LNCaP clone FGC (cell line): Measurements from ENCODE around the gene B3GAT3.

Experiments
- DNase-seq: peaks from one replicate; pipeline ENCODE4 v3.0.0-alpha.2; 2011; ENCODE audit warnings: low read depth
- H3K4me3 ChIP-seq: 2 replicates; pipeline ENCODE4 v1.5.1; 2011; ENCODE audit warnings: mild to moderate bottlenecking, low read depth, low read length, control low read depth
- TF ChIP-seq, protein P1 (sequence below): IDR thresholded peaks from 2 replicates; pipeline ENCODE4 v1.5.1; 2012; ENCODE audit warnings: mild to moderate bottlenecking; ENCODE audit not compliant: control insufficient read depth, insufficient read depth; ENCODE audit errors: extremely low read depth

Gene B3GAT3

GRCh38 chr11:62621567-62622470 lies at the start of gene B3GAT3:
B3GAT3 (minus strand) TSS chr11:62621986; CDS start chr11:62621947, 39 bp downstream.
- peak within 1 kb of the TSS; percentile 74 for H3K4me3 ChIP-seq
- TF ChIP-seq, protein P1, sequence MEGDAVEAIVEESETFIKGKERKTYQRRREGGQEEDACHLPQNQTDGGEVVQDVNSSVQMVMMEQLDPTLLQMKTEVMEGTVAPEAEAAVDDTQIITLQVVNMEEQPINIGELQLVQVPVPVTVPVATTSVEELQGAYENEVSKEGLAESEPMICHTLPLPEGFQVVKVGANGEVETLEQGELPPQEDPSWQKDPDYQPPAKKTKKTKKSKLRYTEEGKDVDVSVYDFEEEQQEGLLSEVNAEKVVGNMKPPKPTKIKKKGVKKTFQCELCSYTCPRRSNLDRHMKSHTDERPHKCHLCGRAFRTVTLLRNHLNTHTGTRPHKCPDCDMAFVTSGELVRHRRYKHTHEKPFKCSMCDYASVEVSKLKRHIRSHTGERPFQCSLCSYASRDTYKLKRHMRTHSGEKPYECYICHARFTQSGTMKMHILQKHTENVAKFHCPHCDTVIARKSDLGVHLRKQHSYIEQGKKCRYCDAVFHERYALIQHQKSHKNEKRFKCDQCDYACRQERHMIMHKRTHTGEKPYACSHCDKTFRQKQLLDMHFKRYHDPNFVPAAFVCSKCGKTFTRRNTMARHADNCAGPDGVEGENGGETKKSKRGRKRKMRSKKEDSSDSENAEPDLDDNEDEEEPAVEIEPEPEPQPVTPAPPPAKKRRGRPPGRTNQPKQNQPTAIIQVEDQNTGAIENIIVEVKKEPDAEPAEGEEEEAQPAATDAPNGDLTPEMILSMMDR: no peak
- DNase-seq: peak; percentile 99

DNA sequence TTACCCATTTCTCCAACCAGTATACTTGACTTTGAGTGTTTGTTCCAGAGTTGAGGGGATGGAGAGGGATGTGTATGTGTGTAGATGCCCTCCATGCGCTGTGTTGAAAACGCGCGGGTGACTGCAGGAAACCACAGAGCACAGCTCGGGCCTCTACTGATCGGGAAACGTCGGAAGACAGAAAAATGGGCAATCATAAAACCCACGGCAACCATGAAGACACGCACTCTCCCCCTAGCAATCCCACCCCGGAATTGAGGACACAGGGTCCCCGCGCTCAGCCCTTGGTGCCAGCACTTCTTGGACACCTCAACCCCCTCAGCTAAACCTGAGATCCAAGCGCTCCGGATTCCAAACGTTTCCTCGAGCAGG lies 49.4 kb upstream of the B3GAT3 start:
- DNase-seq: no peak
- TF ChIP-seq, protein P1: no peak
- H3K4me3 ChIP-seq: peak overlapping the region; percentile 89

- H3K4me3 ChIP-seq: no peak overlapping the region
- TF ChIP-seq, protein P1: no peak
- DNase-seq: peak; percentile 71
These were observed 47.8 kb upstream of the B3GAT3 start for GRCh38 chr11:62669420-62670161.

GRCh38 chr11:62667460-62667859 lies 45.7 kb upstream of the B3GAT3 start:
- H3K4me3 ChIP-seq: no peak overlapping the region
- TF ChIP-seq, protein P1: no peak
- no peak for DNase-seq

DNA sequence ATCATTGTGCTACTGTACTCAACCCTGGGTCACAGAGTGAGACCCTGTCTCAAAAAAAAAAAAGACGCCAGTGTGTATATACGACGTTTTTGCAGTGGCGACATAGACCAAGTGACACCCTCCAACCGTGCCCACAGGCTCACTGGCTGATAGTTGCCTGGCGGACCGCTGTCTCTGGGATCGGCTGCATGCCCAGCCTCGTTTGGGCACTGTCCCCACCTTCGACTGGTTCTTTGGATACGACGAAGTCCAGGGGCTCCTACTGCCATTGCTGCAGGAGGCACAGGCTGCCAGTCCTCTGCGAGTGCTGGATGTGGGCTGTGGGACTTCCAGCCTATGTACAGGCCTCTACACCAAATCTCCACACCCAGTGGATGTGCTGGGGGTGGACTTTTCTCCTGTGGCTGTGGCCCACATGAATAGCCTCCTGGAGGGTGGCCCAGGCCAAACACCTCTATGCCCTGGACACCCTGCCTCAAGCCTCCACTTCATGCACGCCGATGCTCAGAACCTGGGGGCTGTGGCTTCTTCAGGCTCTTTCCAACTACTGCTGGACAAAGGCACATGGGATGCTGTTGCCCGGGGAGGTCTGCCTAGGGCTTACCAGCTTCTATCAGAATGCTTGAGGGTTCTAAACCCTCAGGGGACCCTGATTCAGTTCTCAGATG lies 44.6 kb upstream of the B3GAT3 start:
- TF ChIP-seq, protein P1: no peak
- peak overlapping the region; percentile 97 for H3K4me3 ChIP-seq
- DNase-seq: no peak

DNA sequence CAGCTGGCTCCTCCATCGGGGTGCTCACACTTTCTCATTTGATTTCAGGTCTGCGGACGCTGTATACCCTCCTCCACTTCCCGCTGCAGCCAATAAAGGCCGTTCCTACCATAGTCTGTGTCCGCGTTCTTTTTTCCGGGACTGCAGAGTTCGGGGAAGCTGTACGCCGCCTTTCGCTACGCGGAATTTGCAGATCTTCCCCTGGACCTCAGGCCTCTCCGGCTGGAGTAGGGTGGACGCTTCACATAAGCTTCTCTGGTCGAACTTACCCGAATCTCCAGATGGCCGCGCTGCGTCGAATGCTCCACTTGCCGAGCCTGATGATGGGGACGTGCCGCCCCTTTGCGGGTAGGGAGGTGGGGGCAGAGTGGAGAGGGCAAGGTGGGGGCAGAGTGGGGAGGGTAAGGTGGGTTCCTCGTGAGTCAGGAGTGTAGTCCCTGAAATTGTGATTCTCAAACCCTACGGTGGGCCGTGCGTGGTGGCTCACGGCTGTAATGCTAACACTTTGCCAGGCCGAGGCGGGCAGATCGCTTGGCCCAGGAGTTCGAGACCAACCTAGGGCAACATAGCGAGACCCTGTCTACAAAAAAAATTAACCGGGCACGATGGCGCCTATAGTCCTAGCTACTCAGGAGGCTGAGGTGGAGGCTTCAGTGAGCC lies 43.9 kb upstream of the B3GAT3 start:
- TF ChIP-seq, protein P1: no peak
- peak overlapping the region; percentile 97 for H3K4me3 ChIP-seq
- DNase-seq: no peak
